Colonic mucosa (tissue), 4 donors: Measurements from ENCODE around the gene LYST. TPM values are rescaled to one million over a fixed set of nuclear protein-coding genes. Genes with fewer than 3 reads are reported as not detected.

Source experiments
- DNase-seq: peaks from one replicate; pipeline ENCODE4 v3.0.0-alpha.2; 2020
- H3K27ac ChIP-seq: fragments of 200-600 bp; one replicate; pipeline ENCODE4 v1.8.0; 2021
- H3K27me3 ChIP-seq: fragments of 200-600 bp; one replicate; pipeline ENCODE4 v1.8.0; 2021
- H3K36me3 ChIP-seq: fragments of 200-600 bp; one replicate; pipeline ENCODE4 v1.8.0; 2021
- H3K4me1 ChIP-seq: fragments of 200-600 bp; one replicate; pipeline ENCODE4 v1.8.0; 2021; ENCODE audit warnings: mild to moderate bottlenecking
- H3K4me3 ChIP-seq: fragments of 200-600 bp; one replicate; pipeline ENCODE4 v1.8.0; 2021
- H3K9ac ChIP-seq, 2 donors: one replicate each; pipeline ENCODE4 v1.7.0; 2013; ENCODE audit warnings: control low read depth in 2 of 2, low read depth in 2 of 2, low read length in 2 of 2
- H3K9me3 ChIP-seq: fragments of 200-600 bp; one replicate; pipeline ENCODE4 v1.8.0; 2021
- intact Hi-C: fragments of 100-400 bp; cut with DNase I; formaldehyde crosslinking; loops from one replicate; pipeline ENCODE4 v1.14.1; 2022
- total RNA-seq, 2 donors: library from RNA; stranded (reverse); fragmentation: NEBNext Ultra II Directional in 1 of 2; extraction: Animal tissue kit (Norgen Biotek cat#: 25700) in 1 of 2; gene quantifications; one replicate each; pipeline ENCODE4 v1.2.1, GENCODE V29; 2021
- TF ChIP-seq, protein P1 (sequence below): fragments of 200-600 bp; IDR thresholded peaks from one replicate; pipeline ENCODE4 v1.8.0; 2022; ENCODE audit warnings: antibody characterized with exemption, mild to moderate bottlenecking
- donor health status: healthy.
- donor health status: DM: no; HTN: no; CAD: no.
- donor health status: DM: no; HTN: no; CAD: no.

LYST gene
- total RNA-seq, 2 donors from 2014 or later: 13.7 to 20.0 TPM

DNA sequence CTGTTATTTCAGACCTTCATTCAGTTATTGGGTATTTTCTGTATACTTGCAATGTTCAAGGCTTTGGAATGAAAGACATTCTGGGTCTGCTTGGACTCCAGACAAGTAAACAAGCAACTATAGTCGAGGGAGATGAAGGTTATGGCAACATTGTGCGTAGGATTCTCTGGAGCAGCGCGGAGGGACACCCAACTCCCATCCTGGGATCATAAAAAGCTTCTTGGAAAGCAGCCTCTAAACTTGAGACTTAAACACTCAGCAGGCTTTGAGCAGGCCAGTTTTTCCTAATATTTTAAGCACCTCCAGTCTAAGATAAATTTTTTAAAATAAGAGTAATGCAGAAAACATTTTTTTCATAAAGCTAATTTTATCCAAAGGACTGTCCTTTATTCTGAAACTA lies 7.6 kb upstream of the LYST start:
- Histone ChIP-seq H3K4me1 (no peaks in the 10 kb centered on the region), H3K9me3 (no peaks in the 10 kb centered on the region), H3K4me3 (no peak overlapping the region), H3K27me3 (no peaks in the 10 kb centered on the region), H3K27ac (no peak overlapping the region), H3K36me3 (no peaks in the 10 kb centered on the region), H3K9ac (no peak overlapping the region)
- no peak for DNase-seq
- TF ChIP-seq, protein P1, sequence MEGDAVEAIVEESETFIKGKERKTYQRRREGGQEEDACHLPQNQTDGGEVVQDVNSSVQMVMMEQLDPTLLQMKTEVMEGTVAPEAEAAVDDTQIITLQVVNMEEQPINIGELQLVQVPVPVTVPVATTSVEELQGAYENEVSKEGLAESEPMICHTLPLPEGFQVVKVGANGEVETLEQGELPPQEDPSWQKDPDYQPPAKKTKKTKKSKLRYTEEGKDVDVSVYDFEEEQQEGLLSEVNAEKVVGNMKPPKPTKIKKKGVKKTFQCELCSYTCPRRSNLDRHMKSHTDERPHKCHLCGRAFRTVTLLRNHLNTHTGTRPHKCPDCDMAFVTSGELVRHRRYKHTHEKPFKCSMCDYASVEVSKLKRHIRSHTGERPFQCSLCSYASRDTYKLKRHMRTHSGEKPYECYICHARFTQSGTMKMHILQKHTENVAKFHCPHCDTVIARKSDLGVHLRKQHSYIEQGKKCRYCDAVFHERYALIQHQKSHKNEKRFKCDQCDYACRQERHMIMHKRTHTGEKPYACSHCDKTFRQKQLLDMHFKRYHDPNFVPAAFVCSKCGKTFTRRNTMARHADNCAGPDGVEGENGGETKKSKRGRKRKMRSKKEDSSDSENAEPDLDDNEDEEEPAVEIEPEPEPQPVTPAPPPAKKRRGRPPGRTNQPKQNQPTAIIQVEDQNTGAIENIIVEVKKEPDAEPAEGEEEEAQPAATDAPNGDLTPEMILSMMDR: no peak
- intact Hi-C loops: no loop called here

DNA sequence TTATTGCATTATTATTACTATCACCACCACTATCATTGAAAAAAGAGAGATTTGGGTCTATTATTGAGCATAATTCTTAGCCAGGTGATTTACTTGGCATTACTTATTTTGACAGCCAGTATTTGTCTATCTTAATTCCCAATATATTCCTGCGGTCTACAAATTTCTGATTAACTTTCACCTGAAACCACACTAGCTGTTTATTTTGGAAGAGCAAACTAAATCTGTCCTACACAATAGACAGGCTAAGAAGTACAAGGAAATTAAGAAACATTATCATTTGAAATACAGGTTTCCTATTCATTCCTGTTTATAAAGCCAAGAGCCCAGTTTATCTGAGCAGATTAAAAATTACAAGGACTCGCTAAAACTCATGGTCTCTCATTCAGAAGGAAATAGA lies 6.9 kb upstream of the LYST start:
- Histone ChIP-seq H3K9ac (no peak overlapping the region), H3K27ac (no peak overlapping the region), H3K27me3 (no peaks in the 10 kb centered on the region), H3K9me3 (no peaks in the 10 kb centered on the region), H3K36me3 (no peaks in the 10 kb centered on the region), H3K4me3 (no peak overlapping the region), H3K4me1 (no peaks in the 10 kb centered on the region)
- intact Hi-C loops: no loop called here
- no peak for DNase-seq
- TF ChIP-seq, protein P1: no peak

DNA sequence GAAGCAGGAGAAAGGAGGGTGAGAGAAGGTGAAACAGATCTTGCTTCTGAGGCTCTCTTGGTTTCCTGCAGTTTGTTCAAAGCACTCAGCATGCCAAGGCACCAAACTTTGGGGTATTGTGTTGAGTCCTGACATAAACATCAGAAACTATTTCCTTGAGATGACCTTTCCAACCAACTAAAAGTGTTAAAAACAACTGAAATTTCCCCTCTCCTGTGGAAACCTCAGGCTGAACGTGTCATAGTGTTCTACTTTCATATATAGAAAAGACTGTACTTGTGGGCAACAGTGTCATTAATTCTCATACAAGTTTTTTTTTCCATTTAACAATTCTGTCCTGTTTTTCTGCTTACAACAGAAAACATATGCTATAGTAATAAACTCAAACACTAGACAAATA lies 6.3 kb upstream of the LYST start:
- Histone ChIP-seq H3K9ac (no peak overlapping the region), H3K27ac (no peak overlapping the region), H3K4me3 (no peak overlapping the region), H3K27me3 (no peaks in the 10 kb centered on the region), H3K4me1 (no peaks in the 10 kb centered on the region), H3K9me3 (no peaks in the 10 kb centered on the region), H3K36me3 (no peaks in the 10 kb centered on the region)
- DNase-seq: no peak
- intact Hi-C loops: no loop called here
- TF ChIP-seq, protein P1: no peak

DNA sequence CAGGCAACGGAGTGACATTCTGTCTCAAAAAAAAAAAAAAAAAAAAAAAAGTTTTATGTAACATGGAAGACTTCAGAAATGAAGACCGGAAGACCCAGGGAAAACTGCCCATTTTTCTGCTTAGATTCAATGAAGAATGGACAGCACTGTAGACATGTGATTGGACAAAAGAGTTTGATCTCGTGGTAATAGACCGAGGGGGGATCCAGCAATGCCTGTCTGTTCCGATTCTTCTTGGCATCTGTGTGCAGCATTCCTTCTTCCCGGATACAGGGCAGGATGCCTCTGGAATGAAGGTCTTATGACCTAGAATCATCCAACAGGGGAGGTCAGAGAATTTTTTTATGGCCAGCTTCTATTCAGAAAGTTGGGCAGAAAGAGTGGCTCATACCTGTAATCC lies 5.6 kb upstream of the LYST start:
- H3K27me3 ChIP-seq: no peaks in the 10 kb centered on the region
- no peaks in the 10 kb centered on the region for H3K9me3 ChIP-seq
- H3K36me3 ChIP-seq: no peaks in the 10 kb centered on the region
- H3K4me3 ChIP-seq: no peak overlapping the region
- H3K27ac ChIP-seq: no peak overlapping the region
- no peak overlapping the region for H3K9ac ChIP-seq
- DNase-seq: no peak
- TF ChIP-seq, protein P1: no peak
- intact Hi-C loops: no loop called here
- H3K4me1 ChIP-seq: no peaks in the 10 kb centered on the region

DNA sequence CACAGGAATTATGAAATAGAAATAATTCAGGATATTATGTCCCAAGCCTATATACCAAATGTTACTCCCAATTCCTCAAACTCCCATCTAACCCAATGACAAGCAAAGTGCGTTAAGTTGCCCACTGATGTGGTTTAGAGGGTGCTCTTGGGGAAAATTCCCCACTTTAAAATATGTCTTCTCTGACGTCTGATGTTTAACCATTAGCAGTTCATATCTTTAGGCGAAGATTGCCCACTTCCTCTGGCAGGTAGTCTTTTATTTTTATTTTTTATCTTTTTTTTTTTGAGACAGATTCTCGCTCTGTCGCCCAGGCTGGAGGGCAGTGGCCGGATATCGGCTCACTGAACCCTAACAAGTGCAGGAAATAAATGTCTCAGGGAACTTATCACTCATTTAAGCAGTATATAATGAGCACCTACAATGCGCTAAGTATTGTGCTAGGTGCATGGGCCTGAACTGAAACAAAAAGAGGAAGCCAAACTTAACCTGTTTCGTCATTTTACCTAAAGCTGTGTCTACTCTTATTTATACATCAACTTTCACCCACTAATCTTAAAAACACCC lies 1.3 kb upstream of the LYST start:
- Histone ChIP-seq H3K9ac (peak overlapping the region; percentile 48 to 72), H3K4me1 (no peaks in the 10 kb centered on the region), H3K27me3 (no peaks in the 10 kb centered on the region), H3K36me3 (no peaks in the 10 kb centered on the region), H3K9me3 (no peaks in the 10 kb centered on the region), H3K4me3 (no peak overlapping the region), H3K27ac (peak overlapping the region; percentile 87)
- intact Hi-C loops: loop anchor here (10.0 kb wide), 1 partner anchor 107 kb away; no protein-coding TSS in a partner anchor
- TF ChIP-seq, protein P1: no peak
- DNase-seq: no peak
